Subcutaneous adipose tissue (tissue), 4 donors: ENCODE measurements around the gene WNT10A. TPM values are rescaled to one million over a fixed set of nuclear protein-coding genes. Genes with fewer than 3 reads are reported as not detected.

Source experiments
- CTCF ChIP-seq: fragments of 450-650 bp; IDR thresholded peaks from one replicate; pipeline ENCODE4 v1.5.1; 2016; ENCODE audit warnings: low read depth, mild to moderate bottlenecking, control low read depth, antibody characterized with exemption, moderate library complexity
- total RNA-seq, 4 donors: library from RNA; depleted of rRNA; stranded (reverse); fragments of >200 nt; gene quantifications; one replicate each; pipeline ENCODE4 v1.1.0, GENCODE V29; 2016

The WNT10A gene
- total RNA-seq, 4 donors from 2014 or later, result not detected

GRCh38 chr2:218854860-218855259, 25.8 kb upstream of the WNT10A start:
- TF ChIP-seq CTCF, result no peak

GRCh38 chr2:218855305-218856166, 25.1 kb upstream of the WNT10A start:
- no peak for TF ChIP-seq CTCF

GRCh38 chr2:218856167-218856895, 24.3 kb upstream of the WNT10A start:
- TF ChIP-seq CTCF, result no peak

- no peak for TF ChIP-seq CTCF
Observed at GRCh38 chr2:218856896-218857243, 23.8 kb upstream of the WNT10A start.

- TF ChIP-seq CTCF, result no peak
Observed at GRCh38 chr2:218857371-218858137, 23.1 kb upstream of the WNT10A start.

GRCh38 chr2:218858138-218858445, 22.6 kb upstream of the WNT10A start:
- TF ChIP-seq CTCF, result no peak
